ENCODE measurements around the gene FOXO6.

FOXO6 gene

DNA sequence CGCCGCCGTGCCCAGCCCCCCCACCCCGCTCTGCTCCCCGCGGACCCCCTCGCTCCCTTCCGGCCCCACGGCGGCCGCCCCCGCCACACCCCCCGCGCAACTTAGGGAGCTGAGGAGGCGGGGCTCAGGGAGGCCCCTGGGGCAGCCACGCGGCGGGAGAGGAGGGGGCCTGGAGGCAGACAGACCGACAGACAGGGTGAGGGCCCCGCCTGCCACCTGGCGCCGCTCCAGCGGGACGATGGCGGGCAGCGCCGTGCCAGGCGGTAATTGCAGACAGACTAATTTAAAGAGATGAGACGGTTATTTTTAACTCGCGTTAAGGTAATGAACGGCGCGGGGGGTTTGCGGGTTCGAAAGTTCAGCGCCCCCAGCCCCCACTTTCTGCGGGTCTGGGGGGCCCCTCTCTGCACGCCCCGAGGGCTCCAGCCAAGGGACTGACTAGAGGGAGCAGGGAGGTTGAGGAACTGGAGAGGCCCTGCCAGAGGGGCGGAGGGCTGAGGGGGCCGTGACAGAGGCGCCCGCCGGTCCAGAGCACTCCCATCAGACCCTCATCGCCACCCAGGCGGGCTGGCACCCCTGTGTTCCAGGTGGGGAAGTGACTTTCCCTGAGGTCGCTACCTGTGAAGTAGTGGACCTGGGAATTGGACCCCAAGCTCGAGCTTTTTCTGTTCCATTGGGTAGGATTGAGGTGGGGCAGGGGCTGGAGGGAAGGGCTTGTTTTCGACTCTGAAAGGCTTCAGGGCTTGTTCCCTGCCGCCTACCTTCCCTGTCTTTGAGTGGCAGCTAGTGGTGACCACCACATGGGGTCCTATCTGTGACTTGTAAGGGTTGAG, 5.4 kb downstream of the FOXO6 start:
- no peak for TF ChIP-seq POLR2A (IDR thresholded peaks at IDR 0.05; ENCODE audit: extremely low read depth, insufficient read length)
- TF ChIP-seq, protein P1, sequence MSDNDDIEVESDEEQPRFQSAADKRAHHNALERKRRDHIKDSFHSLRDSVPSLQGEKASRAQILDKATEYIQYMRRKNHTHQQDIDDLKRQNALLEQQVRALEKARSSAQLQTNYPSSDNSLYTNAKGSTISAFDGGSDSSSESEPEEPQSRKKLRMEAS (IDR thresholded peaks at IDR 0.05; ENCODE audit: low read depth, low read length): no peak
- TF ChIP-seq MYC (IDR thresholded peaks at IDR 0.05; ENCODE audit: low read depth, low read length): no peak
- TF ChIP-seq, protein P2, sequence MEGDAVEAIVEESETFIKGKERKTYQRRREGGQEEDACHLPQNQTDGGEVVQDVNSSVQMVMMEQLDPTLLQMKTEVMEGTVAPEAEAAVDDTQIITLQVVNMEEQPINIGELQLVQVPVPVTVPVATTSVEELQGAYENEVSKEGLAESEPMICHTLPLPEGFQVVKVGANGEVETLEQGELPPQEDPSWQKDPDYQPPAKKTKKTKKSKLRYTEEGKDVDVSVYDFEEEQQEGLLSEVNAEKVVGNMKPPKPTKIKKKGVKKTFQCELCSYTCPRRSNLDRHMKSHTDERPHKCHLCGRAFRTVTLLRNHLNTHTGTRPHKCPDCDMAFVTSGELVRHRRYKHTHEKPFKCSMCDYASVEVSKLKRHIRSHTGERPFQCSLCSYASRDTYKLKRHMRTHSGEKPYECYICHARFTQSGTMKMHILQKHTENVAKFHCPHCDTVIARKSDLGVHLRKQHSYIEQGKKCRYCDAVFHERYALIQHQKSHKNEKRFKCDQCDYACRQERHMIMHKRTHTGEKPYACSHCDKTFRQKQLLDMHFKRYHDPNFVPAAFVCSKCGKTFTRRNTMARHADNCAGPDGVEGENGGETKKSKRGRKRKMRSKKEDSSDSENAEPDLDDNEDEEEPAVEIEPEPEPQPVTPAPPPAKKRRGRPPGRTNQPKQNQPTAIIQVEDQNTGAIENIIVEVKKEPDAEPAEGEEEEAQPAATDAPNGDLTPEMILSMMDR (IDR thresholded peaks at IDR 0.05; ENCODE audit: low read depth, low read length): no peak
- H3K4me3 ChIP-seq (ENCODE audit: low read depth, low read length): peak overlapping the region; percentile 32
- peak; percentile 58 for DNase-seq (ENCODE audit: low read depth)

DNA sequence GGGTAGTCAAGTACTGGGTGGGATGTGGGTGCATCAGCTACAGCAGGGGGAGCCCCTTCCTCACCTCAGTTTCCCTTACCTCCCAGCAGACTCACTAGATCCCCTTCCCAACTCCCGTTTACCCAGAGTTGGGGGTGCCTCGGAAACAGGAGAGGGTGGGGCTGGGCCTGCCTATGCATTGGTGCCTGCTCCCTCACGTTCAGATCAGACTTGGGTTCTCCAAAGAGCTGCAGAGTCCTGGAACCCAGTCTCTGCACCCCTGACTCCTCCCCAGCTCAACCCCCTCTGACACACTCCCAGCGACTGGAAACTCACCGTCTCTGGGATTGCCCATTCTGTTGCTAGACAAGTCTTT, 6.0 kb downstream of the FOXO6 start:
- H3K4me3 ChIP-seq (ENCODE audit: low read depth, low read length): no peak overlapping the region
- TF ChIP-seq, protein P1 (IDR thresholded peaks at IDR 0.05; ENCODE audit: low read depth, low read length): no peak
- TF ChIP-seq MYC (IDR thresholded peaks at IDR 0.05; ENCODE audit: low read depth, low read length) (no peak), POLR2A (IDR thresholded peaks at IDR 0.05; ENCODE audit: extremely low read depth, insufficient read length) (no peak)
- TF ChIP-seq, protein P2 (IDR thresholded peaks at IDR 0.05; ENCODE audit: low read depth, low read length): no peak
- no peak for DNase-seq (ENCODE audit: low read depth)

DNA sequence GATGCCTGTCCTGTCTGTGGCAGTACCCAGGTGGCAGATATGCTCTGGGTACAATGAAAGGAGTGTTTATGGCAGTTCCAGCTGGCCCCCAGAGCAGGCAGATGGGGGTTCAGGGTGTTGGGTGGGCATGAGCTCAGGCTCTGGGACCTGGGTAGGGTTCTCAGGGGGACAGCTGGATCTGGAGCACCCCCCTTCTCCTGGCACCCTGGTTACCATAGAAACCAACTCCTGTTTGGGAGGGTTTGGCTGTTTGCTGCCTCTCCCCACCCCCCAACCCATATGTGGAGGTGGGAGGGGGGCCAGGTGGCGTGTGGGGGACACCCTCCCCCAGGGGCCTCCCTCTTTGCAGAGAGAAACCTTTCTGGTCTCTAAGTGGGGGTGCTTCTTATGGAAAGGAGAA, 7.1 kb downstream of the FOXO6 start:
- DNase-seq (ENCODE audit: low read depth): no peak
- H3K4me3 ChIP-seq (ENCODE audit: low read depth, low read length): no peak overlapping the region
- TF ChIP-seq, protein P2 (IDR thresholded peaks at IDR 0.05; ENCODE audit: low read depth, low read length): no peak
- TF ChIP-seq, protein P1 (IDR thresholded peaks at IDR 0.05; ENCODE audit: low read depth, low read length): no peak
- no peak for TF ChIP-seq MYC (IDR thresholded peaks at IDR 0.05; ENCODE audit: low read depth, low read length)
- TF ChIP-seq POLR2A (IDR thresholded peaks at IDR 0.05; ENCODE audit: extremely low read depth, insufficient read length): no peak

DNA sequence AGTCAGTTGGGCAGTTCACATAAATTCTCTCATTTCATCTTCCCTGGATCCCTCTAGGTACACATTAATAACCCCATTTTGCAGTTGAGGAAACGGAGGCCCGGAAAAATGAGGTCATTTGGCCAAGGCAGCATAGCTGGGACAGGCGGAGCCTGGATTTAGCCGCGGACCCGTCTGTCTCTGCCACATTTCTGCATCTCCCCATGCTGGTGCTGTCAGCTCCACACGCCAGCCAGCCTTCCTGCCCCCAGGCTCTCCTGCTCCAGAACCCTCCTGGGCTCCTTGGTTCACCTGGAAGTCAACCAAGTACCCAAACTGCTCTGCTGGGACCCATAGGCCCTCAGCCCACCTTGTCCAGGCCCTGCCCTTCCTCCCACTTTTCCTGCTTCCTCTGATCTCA, 7.6 kb downstream of the FOXO6 start:
- no peak overlapping the region for H3K4me3 ChIP-seq (ENCODE audit: low read depth, low read length)
- no peak for DNase-seq (ENCODE audit: low read depth)
- TF ChIP-seq MYC (IDR thresholded peaks at IDR 0.05; ENCODE audit: low read depth, low read length) (no peak), POLR2A (IDR thresholded peaks at IDR 0.05; ENCODE audit: extremely low read depth, insufficient read length) (no peak)
- TF ChIP-seq, protein P1 (IDR thresholded peaks at IDR 0.05; ENCODE audit: low read depth, low read length): no peak
- TF ChIP-seq, protein P2 (IDR thresholded peaks at IDR 0.05; ENCODE audit: low read depth, low read length): no peak

DNA sequence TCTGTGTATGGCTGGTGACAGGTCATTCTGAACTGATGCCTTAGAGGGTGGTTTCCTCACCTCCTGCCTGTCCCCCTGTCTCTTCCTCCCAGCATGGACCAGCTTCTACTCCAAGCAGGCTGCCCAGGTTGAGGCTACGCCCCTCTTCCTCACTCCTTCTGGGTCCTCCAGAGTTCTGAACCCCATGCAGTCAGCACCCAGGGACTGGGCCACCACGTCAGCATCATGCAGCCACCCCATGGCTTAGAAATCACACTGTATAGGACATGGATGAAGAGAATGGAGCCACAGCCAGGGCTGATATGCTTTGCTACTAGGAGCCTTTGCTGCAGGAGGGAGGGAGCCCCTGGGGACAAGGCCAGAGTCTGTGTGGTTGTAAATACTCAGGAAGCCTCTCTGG, 8.3 kb downstream of the FOXO6 start:
- no peak overlapping the region for H3K4me3 ChIP-seq (ENCODE audit: low read depth, low read length)
- TF ChIP-seq, protein P2 (IDR thresholded peaks at IDR 0.05; ENCODE audit: low read depth, low read length): no peak
- no peak for TF ChIP-seq POLR2A (IDR thresholded peaks at IDR 0.05; ENCODE audit: extremely low read depth, insufficient read length)
- no peak for DNase-seq (ENCODE audit: low read depth)

Measured in NB4 (cell line).